ENCODE measurements around the gene MRPL23.

The MRPL23 gene

DNA sequence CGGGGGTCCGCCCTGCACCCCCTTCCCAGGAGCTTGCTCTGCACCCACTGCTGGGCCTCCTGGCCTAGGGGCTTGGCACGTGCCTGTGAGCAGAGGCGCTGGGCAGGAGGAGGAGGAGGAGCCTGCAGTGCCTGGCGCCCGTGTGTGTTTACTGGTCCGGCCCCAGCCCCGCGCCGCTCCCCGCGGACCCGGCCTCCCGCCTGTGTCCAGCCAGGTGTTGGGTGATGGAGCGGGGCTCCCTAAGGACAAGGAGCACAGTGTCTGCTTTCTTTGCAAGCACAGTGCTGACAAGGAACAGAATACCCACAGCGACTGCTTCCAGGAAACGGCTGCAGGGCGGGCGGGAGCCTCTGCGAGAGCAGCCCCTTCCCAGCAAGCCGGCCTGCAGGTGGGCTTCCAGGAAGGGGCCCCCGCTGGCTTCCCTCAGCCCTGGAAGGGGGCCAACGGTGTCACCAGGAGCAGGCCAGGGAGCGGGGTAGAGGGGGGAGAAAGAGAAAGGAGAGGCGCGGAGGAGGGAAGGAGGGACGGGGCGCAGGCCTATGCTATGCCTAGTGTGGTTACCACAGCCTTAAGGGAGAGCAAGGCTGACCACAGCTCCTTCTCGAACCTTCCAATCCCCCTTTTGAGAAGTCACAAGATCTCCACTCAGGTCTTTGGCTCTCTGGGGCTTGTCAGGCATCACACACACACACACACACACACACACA is 43.9 kb downstream of the MRPL23 start:
- no peak for DNase-seq (ENCODE audit: low read depth, low spot score)

DNA sequence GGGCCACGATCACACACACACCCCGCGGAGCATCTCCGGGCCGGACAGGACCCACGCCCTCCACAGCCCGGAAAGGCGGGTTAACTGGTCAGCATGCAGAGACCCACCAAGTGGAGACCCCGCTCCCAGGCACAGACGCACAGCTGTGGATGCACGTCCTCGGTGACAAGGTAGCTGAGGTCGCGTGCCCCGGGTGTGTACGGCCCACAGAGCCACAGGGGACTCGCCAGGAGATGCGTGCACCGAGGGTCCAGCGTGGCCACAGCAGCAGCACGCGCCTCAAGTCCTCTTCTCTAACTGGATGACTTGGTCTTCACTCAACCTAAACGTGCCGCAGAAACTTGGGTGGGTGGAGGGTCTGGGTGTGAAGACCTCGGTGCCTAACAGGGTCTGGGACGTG is 45.0 kb downstream of the MRPL23 start:
- no peak for DNase-seq (ENCODE audit: low read depth, low spot score)

DNA sequence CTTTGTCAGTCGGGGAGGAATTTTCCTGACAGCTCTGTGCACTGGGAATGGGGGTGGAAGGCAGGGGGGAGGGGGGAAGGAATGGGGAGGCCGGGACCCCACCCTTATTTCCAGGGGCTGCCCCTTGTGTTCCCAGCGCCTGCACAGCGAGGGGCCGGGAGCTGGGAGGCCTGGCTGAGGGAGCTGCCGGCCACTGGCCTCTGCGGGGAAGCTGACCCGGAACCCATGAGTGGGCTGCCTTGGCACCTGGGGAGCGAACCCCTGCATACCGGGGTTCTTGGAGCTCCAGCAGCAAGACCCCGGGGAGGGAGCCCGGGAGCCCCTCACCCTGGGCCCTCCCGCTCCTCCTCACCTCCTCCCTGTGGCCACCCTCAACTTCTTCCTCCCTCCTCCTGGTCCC is 47.0 kb downstream of the MRPL23 start:
- no peak for DNase-seq (ENCODE audit: low read depth, low spot score)

DNA sequence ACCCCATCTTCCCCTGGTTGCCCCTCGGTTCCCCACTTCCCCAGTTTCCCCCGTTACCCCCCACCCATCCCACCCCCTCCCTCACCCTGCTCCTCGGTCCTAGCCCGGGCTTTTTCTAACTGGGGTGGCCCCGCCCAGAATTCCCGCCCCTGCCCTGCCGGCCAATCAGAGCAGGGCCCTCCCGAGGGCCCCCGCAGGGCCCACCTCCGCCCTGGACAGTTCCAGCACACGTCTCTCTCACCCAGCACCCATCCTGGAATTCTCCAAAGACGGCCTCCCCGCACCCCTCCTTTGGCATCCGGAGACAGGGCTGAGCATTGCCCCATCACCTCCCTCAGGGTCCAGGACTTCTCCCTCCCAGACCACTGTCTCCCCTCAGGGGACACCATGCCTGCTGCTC is 50.6 kb downstream of the MRPL23 start, which contains the start of gene H19:
H19 (minus strand) TSS at position 88 of the 400 bp plus-strand sequence.
- no peak for DNase-seq (ENCODE audit: low read depth, low spot score)

DNA sequence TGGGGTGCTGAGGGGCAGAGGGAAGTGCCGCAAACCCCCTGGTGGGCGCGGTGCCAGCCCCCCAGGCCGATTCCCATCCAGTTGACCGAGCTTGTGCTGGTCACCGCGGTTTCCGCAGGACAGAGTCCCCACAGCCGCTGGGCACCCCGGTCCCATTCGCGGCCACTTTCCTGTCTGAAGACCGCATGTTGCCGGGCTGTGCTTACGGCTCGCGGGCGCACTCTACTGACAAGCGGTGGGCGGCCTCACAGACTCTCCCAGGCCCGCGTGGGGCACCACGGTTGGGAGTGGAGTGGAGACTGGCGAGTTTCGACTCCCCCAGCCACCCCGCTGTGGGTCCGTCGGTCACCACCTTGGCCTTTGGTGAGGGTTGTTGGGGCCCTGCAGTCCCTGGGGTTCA is 51.2 kb downstream of the MRPL23 start:
- DNase-seq (ENCODE audit: low read depth, low spot score): no peak

DNA sequence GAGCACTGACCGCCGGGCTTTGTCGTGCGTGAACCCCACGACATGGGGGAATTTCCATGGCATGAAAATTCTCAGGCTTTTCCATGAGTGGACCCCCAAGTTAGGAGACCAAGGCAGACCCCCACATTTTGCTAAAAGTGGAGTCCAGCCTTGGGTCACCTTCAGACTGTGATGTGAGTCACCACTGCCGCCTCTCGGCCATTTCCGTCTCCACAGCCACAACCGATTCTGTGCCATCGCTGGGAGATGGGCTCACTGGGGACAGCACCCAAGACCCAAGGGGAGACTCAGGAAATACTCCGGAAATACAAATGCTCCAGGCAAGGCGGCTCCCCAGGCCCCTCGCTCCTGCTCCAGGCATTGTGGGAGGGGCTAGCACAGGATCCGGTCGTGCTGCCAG is 51.7 kb downstream of the MRPL23 start:
- no peak for DNase-seq (ENCODE audit: low read depth, low spot score)

DNA sequence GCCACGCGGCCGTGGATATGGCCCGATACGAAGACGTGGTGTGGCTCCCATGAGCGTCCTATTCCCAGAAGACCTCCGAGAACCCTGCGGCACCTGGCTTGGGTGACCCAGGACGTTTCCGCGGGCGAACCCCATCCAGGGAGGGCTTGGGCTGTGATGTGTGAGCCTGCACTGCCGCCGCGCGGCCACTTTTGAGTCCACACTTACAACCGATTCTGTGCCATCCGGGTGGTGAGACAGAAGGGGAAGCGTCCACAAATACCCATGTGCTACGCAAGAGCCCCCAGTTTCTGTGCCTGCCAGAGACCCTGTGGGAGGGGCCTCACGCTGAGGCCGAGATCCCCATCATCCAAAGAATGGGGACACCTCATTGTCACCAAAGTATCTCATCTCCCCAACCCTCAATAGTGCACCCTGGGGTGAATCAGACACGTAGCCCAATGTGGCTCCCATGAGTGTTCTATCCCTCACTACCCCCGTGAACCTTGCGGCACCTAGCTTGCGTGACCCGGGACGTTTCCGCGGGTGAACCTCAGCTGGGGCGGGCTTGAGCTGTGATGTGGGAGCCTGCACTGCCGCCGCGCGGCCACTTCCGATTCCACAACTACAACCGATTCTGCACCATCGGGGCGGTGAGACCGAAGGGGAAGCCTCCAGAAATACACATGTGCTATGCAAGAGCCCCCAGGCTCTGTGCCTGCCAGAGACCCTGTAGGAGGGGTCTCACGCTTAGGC is 55.1 kb downstream of the MRPL23 start:
- no peak for DNase-seq (ENCODE audit: low read depth, low spot score)

DNA sequence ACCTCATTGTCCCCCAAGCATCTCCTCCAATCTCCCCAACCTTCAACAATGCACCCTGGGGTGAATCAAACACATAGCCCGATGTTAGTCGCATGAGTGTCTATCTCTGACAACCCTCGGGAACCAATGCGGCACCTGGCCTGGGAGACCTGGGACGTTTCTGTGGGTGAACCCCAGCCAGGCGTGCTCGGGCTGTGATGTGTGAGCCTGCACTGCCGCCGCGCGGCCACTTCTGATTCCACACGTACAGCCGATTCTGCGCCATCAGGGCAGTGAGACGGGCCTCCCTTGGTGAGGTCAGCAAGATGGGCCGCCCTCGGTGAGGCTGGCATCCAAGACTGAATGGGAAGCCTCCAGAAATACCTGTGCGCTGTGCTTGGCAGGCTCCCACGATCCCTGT is 55.7 kb downstream of the MRPL23 start:
- DNase-seq (ENCODE audit: low read depth, low spot score): no peak

DNA sequence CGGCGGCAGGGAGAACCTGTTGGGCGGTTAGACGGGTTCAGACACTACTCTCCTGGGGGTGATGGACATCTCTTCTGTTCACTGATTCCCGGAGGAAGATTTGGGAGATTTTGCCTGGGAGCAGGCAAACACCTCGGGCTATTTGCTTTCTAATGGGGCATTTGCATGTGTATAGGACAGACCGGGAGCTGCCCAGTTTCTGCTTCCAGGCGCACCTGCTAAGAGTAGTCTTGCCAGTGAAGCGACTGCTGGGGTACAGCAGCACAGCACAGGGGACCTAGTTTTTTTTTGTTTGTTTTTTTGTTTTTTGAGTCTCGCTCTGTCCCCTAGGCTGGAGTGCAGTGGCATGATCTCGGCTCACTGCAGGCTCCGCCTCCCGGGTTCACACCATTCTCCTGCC is 57.3 kb downstream of the MRPL23 start:
- DNase-seq (ENCODE audit: low read depth, low spot score): no peak
